ENCODE results near the gene KRT222.

DNA sequence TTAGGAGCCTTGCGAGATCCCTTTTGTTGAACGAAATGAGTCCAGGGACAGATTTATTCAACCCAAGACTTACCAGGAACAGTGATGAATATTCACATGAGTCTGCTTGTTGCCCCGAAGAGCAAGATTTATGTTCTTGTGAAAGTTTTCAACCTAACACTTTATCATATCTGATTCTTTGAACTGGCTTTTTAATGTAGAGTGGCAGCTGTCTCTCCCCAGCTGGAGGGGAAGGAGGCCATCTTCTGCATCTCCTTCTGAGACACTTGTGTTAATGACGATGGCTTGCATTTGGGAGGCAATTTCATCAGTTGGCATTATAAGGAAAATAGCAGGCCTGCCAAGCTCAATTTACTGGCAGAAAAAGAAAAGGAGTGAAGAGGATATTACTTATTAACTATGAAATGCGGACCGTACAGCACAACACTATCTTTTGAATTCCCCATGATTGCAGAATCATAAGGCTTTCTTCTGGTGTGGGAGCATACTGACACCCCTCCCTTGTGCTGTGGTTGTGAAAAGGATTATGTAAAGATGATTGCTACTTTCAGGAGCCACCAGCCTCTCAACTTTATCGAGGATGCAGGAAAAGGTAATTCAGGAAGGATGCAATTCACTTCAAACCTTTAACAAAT lies 53.0 kb downstream of the KRT222 start:
- TF ChIP-seq L3MBTL2 (conservative IDR thresholded peaks at IDR 0.05), result no peak
- no peak for TF ChIP-seq ARNT (IDR thresholded peaks at IDR 0.05)
- no peak for TF ChIP-seq FOXM1 (IDR thresholded peaks at IDR 0.05; ENCODE audit: borderline replicate concordance)
- no peak for TF ChIP-seq NFRKB (IDR thresholded peaks at IDR 0.05)
- no peak for TF ChIP-seq HDGF (IDR thresholded peaks at IDR 0.05; ENCODE audit: borderline replicate concordance)
- TF ChIP-seq ELF4 (IDR thresholded peaks at IDR 0.05), result no peak
- no peak for TF ChIP-seq BHLHE40 (IDR thresholded peaks at IDR 0.05; ENCODE audit: borderline replicate concordance)
- no peak for TF ChIP-seq LEF1 (IDR thresholded peaks at IDR 0.05; ENCODE audit: borderline replicate concordance)
- TF ChIP-seq FOXA1 (IDR thresholded peaks at IDR 0.05), result no peak
